Lower leg skin (tissue), 4 donors: ENCODE data around the gene MCUR1. TPM values are rescaled to one million over a fixed set of nuclear protein-coding genes. Genes with fewer than 3 reads are reported as not detected.

Experiments used
- DNase-seq, 2 donors: peaks; one replicate each; pipeline ENCODE4 v3.0.0-alpha.2; 2019; ENCODE audit warnings: low spot score in 2 of 2
- H3K4me3 ChIP-seq: fragments of 200-600 bp; sonication (generic); 2 replicates; pipeline ENCODE4 v1.5.1; 2017; ENCODE audit warnings: mild to moderate bottlenecking, low read depth; ENCODE audit not compliant: poor library complexity, severe bottlenecking
- CTCF ChIP-seq, 3 donors: fragments of 450-650 bp; IDR thresholded peaks; one replicate each; pipeline ENCODE4 v1.5.1; 2016; ENCODE audit warnings: antibody characterized with exemption in 3 of 3, mild to moderate bottlenecking in 3 of 3, moderate library complexity in 2 of 3
- POLR2A ChIP-seq, 2 donors: fragments of 450-650 bp; IDR thresholded peaks; one replicate each; pipeline ENCODE4 v1.6.1; 2016 to 2017; ENCODE audit warnings: antibody characterized with exemption in 2 of 2, mild to moderate bottlenecking in 1 of 2, moderate library complexity in 1 of 2
- WGBS, 2 donors: methylation state at CpG; one replicate each; pipeline ENCODE4 v1.1.5; 2018; 5-methylcytosine and 5-hydroxymethylcytosine counted together
- intact Hi-C: fragments of 100-400 bp; cut with DNase I; formaldehyde crosslinking; loops from one replicate; pipeline ENCODE4 v1.15.0; 2023; ENCODE audit warnings: low total_unique reads
- total RNA-seq, 4 donors: library from RNA; depleted of rRNA; stranded (reverse); fragments of >200 nt; gene quantifications; one replicate each; pipeline ENCODE4 v1.1.0, GENCODE V29; 2016

Gene MCUR1
- total RNA-seq, 4 donors from 2014 or later = 19.2 to 50.1 (median 33.5) TPM

DNA sequence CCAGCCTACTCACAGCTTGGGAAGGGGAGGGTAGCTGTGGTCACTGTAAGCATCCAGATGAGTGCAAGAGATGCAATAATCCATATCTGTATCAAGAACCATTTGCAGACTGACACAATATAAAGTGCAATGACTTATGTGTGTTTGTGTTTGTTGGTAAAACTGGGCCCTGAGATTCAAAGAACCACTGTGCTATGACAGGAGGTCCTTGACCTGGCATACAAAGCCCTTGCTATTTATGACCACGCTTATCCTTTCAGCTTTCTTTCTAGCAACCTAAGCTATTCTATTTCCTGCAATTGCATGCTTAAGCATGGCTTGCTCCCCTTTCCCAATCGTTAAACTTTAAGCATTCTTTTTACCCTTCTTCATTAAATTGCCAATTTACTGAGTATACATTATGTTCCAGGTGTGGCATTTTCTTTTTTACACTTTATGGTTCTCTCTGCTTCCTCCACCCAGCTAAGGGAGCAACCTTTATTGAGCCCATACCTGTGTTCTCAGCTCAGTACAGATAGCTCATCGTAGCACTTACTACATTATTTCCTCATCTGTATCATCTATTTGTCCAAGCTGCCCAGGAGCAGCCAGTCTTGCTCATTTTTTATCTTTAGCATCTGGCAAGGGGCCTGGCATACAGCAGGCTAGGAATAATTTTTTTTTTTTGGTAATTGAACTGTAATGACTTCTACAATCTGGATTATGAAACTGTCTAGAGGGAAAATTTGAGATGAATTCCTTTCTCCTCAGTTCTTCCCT, 3.5 kb downstream of the MCUR1 start:
- WGBS, 2 donors = 46 to 48% methylated on average over 3 of the region's 3 CpGs
- no peak overlapping the region for H3K4me3 ChIP-seq
- intact Hi-C loops = no loop called here
- TF ChIP-seq CTCF (IDR thresholded peaks at IDR 0.05) (no peak), POLR2A (IDR thresholded peaks at IDR 0.05) (no peak)
- DNase-seq = no peak

DNA sequence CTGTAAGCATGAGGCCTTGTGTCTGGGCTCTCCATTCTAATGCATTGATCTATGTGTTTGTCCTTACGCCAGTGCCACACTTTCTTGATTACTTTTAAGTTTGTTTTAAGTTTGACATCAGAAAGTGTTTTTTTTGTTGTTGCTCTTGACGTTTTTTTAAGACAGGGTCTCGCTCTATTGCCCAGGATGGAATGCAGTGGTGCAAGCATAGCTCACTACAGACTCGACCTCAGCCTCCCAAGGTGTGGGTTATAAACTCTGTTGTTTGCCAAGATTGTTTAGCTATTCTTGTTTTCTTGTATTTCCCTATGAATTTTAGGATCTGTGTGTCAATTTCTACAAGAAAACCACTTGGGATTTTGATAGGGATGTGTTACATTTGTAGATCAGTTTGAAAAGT, 5.6 kb downstream of the MCUR1 start:
- no peak for TF ChIP-seq CTCF (IDR thresholded peaks at IDR 0.05)
- TF ChIP-seq POLR2A (IDR thresholded peaks at IDR 0.05) = no peak
- intact Hi-C loops = no loop called here
- WGBS, 2 donors = 87 to 93% methylated on average over 4 of the region's 4 CpGs
- H3K4me3 ChIP-seq = no peak overlapping the region
- no peak for DNase-seq

DNA sequence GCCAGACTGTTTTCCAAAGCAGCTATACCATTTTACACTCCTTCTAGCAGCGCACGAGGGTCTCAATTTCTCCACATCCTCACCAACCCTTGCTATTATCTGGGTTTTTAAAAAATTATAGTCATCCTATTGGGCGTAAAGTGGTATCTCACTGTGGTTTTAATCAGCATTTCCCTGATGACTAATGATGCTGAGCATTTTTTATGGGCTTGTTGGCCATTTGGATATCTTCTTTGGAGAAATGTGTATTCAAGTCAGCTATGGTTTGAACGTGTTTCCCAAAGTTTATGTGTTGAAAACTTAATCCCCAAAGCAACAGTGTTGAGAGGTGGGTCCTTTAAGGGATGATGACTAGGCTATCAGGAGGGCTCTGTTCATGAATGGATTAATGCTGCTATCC, 6.7 kb downstream of the MCUR1 start:
- no peak overlapping the region for H3K4me3 ChIP-seq
- DNase-seq = no peak
- intact Hi-C loops = no loop called here
- TF ChIP-seq CTCF (IDR thresholded peaks at IDR 0.05) = no peak
- TF ChIP-seq POLR2A (IDR thresholded peaks at IDR 0.05) = no peak
- WGBS, 2 donors = 90 to 95% methylated on average over 4 of the region's 4 CpGs

GRCh38 chr6:13803581-13803980, 10.8 kb downstream of the MCUR1 start:
- WGBS, 2 donors = 91% methylated on average over 4 of the region's 4 CpGs
- no peak overlapping the region for H3K4me3 ChIP-seq
- intact Hi-C loops = no loop called here
- TF ChIP-seq POLR2A (IDR thresholded peaks at IDR 0.05) (no peak), CTCF (IDR thresholded peaks at IDR 0.05) (no peak)
- DNase-seq = no peak

GRCh38 chr6:13800615-13801014, 13.7 kb downstream of the MCUR1 start:
- WGBS, 2 donors = 77 to 89% methylated on average over 3 of the region's 3 CpGs
- H3K4me3 ChIP-seq = no peak overlapping the region
- intact Hi-C loops = no loop called here
- DNase-seq = no peak
- TF ChIP-seq POLR2A (IDR thresholded peaks at IDR 0.05) = no peak
- TF ChIP-seq CTCF (IDR thresholded peaks at IDR 0.05) = no peak

- DNase-seq = no peak
- no peak for TF ChIP-seq CTCF (IDR thresholded peaks at IDR 0.05)
- TF ChIP-seq POLR2A (IDR thresholded peaks at IDR 0.05) = no peak
- WGBS, 2 donors = 43 to 50% methylated on average over 1 of the region's 1 CpG
- intact Hi-C loops = no loop called here
- H3K4me3 ChIP-seq = no peak overlapping the region
Observed at GRCh38 chr6:13796781-13797180, 17.6 kb downstream of the MCUR1 start.
